Measurements from ENCODE around the gene TRIM65.

Gene TRIM65

DNA sequence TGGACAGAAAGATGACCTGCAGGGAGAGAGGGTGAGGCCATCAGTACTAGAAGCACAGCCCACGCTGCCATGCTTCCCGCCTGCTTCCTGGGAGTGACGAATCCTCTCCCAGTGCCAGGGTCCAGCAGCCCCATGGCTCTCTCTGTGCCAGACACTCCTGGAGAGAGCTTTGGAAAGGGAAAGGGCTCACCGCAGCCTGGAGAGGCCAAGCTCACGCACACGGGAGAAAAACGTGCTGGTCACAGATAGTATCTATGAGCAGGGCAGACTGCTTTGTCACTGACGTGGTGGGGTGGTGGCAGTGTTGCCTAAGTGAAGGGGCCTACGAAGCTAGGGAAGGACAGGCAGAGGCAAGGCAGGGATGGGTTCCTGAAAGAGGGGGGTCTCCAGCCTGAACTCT lies 47.0 kb downstream of the TRIM65 start:
- DNase-seq = no peak

DNA sequence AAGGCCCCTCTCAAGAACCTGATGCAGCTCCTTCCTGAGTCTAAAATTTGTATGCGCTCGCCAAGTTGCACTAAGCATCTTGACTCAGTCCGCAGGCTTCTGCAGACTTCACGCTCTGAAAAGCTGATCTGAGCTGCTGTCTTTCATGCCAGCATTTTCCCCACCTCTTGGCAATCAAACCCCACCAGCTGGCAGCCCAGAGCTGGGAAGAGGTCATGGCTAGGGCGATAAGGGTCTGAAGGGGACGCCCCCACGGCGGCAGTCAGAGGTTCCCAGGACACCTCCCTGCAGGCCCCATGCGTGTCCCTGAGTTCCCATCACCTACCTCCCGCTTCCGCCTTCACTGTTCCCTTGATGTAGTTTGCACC lies 47.5 kb downstream of the TRIM65 start:
- no peak for DNase-seq

- DNase-seq = no peak
Observed at GRCh38 chr17:75848523-75849278, 48.0 kb downstream of the TRIM65 start.

DNA sequence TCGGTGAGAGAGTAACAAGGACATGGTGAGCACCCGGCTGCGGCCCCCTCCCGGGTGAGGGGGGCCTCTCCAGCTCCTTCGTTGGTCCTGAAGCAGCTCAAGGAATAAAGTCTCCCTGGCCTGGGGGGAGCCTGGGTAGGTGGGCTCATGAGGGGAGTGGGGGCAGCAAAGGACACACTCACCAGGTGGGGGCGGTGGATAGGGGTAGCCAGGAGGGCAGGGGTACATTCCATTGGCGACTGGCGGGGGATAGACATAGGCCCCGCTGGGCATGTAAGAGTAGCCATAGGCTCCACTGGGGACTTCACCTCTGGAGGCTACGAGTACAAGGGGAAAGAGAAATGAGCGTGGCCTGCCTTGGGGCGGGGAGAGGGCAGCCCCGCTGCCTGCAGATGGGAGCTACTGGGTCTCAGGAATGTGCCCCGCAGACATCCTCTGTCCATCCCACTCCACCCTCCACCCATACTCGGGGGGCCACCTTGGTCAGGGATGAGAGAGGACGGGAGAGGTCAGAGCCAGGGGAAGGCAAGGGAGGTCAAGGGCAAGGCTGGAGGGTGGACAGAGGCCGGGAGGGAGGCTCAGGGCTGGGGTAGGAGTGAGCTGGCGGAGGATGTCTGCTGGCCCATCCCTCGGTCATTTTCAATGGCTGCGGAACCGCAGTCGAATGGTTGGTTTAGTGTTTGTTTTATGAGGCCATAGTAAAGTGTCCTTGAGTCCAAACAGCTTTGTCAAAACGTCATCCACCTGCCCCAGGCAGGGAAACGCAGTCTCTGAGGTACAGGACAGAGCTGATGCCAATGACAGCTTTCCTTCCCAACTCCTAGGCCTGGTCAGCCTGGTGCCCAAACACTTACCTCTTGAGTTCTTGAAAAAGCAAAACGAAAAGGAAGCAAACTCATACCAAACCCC lies 48.9 kb downstream of the TRIM65 start:
- no peak for DNase-seq

DNA sequence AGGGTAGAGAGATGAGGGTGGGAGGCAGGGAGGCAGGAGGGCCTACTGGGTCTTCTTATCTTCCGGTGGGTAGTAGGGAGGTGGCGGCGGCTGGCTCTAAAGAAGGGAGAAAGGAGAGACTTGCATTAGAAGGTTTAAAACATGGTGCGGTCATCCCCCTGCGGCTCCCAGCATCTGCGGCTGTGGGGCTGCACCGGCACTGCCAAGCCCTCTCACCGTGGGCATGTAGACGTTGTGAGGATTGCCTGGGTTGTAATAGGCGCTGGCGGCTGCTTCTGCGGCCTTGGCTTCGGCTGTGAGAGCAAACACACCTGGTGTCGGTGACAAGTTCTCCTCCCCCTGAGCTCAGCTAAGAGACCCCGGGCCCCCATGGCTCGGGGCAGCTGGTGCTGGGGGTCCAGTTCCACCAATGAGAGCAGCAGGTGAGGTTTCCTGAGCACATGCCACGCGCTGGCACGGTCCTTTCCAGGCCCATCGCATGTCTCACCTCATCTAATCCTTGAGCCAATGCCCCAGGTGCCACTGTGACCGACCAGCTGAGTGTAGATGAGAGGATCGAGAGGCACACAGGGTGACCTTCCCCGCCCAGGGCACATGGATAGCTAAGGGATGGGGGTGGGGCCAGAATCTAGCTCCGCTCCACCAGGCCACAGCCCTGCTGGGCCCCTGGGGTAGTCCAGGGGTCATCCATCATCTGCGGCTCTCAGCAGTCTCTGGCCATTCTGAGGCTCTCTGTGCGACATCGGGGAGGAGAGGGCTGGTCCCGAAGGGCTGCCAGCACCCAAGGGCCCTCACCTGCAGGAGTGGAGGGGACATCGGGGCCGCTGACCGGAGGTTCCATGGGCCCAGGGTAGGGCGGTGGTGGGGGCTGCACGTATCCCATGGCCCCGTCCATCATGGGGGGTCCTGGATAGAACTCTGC lies 49.8 kb downstream of the TRIM65 start:
- no peak for DNase-seq

- DNase-seq = no peak
Observed at GRCh38 chr17:75845933-75846691, 50.6 kb downstream of the TRIM65 start.

GRCh38 chr17:75845058-75845711 lies 51.6 kb downstream of the TRIM65 start:
- no peak for DNase-seq

DNA sequence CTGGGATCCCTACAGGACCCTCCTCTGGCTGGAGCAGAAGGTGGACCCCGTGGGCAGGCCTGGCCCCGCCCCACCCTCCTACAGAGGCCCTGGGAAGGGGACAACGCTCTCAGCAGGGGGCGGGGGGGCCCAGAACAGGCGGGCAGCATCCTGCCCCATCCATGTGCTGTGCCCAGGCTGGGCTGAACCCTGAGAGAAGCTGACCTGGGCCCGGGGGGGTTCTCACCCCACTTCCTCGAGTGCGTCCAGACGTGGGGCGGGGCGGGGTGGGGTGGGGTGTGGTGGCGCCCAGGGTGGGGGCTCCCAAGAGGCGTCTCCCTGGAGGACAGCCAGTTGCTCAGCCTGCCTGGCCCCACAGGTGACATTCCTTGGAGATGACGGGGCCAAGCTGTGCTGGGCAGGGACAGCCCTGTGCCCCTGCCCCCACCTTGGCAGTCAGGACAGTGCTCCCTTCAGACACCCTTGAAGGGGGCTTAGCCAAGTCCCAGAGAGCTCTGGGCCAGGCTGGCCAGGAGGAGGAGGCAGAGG lies 52.2 kb downstream of the TRIM65 start:
- no peak for DNase-seq

DNA sequence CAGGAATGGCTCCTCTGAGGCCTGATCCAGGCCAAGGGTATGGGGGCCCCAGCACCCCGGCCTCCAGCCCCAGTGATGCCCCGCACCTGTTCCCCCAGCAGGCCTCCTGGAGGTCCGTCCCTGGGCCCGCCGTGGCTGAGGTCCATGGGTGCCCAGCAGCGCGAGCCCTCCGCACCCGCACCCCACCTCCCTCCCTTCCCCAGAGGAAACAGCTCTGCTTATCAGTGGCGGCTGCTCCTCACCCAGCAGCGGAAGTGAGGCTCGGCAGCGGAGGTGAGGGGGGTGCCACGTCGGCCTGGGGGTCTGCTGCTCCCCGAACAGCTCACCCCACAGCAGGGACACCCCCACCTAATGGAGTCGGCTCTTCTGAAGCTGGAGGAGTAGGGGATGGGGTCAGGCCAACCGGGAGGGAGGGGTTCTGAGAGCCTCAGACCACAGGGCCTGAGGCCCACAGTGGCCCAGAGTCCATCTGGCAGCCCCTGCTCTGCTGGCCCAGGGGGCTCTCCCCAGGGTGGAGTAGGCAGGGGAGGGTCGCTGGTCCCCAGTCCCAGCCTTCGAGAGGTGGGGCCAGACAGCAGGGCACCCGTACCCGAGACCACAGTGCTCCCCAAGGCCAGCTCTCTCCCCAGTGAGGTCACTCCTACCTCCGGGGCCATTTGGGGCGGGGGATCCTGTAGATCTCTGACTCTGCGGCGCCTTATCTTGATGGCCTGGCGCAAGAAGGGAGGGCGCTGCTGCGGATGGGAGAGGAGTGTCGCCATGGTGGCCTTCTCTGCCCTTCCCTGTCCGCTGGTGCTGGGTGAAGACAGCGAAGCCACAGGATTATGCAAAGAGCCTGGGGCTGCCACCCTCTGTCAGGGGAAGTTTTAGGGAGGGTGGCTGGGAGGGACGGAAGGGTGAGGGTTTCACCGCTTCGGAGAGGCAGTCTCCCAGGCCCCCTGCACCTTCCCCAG lies 52.9 kb downstream of the TRIM65 start, which contains the start of gene UNC13D:
Gene UNC13D (minus strand): TSS at position 828 of the 953 bp plus-strand sequence. CDS start 67 bp downstream, at position 761.
- no peak for DNase-seq

GRCh38 chr17:75842963-75843576 lies 53.7 kb downstream of the TRIM65 start:
- no peak for DNase-seq

- DNase-seq = no peak
Observed at GRCh38 chr17:75842411-75842810, 54.3 kb downstream of the TRIM65 start.

DNA sequence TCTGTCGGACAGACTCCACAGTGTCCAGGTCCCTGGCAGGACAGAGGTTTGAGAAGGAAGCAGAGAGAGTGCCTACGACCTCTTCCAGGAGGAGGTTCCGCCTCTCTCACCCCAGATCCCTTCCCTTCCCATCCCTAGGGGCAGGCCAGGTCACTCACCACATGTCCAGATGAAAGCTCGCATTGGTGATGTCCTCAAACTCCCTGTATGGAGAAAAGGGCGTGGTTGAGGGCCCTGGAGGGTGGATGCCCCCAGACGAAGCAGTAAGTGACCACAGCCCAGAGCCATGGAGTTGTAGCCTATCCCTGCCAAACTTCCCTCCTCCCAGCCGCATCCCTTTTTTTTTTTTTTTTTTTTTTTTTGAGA lies 56.0 kb downstream of the TRIM65 start:
- no peak for DNase-seq

- no peak for DNase-seq
Observed at GRCh38 chr17:75839942-75840798, 56.6 kb downstream of the TRIM65 start.

Measured in DMS79 treated with DMSO at 0.1 percent for 48 hours (cell line).